ENCODE data around the gene HOXA4.

The HOXA4 gene

DNA sequence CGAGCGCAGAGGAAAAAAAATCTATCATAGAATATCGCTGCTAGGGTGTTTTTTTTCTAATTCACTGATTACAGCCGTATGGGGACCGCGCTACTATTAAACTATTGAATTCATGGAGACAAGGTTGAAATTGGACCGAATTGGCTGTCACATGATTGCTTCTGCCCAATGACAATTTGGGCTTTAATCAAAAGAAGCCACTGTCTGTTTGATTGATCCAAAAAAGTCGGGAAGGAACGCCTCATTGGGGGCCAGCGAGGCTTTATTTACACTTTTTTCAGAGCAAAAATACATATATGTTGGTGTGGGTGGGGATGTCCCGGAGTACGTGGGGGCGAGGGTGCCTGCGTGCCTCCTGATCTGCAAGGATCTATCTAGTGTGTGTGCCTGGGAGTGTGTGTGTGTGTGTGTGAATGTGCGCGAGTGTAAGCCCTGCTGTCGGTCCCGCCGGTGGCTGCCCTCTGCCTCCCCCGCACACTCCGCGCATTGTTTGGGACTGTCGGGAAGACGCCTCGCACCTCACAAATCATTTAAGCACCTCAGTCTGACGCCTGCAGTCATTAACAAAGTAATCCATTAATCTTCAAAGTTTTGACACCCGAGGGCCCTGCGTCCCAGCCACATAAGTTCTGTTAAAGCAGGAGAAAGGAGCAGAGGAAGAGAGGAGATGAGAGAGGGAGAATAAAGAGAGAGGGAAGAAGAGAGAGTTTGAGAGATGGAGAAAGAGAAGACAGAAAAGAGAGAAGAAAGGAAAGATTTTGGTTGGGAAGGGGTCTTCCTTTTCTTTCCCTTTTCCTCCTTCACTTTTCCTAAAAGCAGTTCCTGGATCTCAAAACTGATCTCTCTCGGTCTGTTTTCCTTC is 27.7 kb downstream of the HOXA4 start, which contains the start of gene HOXA2:
HOXA2 (minus strand) TSS at position 103 of the 862 bp plus-strand sequence. CDS start 183 bp downstream, outside the sequence.
- DNase-seq, result no peak

DNA sequence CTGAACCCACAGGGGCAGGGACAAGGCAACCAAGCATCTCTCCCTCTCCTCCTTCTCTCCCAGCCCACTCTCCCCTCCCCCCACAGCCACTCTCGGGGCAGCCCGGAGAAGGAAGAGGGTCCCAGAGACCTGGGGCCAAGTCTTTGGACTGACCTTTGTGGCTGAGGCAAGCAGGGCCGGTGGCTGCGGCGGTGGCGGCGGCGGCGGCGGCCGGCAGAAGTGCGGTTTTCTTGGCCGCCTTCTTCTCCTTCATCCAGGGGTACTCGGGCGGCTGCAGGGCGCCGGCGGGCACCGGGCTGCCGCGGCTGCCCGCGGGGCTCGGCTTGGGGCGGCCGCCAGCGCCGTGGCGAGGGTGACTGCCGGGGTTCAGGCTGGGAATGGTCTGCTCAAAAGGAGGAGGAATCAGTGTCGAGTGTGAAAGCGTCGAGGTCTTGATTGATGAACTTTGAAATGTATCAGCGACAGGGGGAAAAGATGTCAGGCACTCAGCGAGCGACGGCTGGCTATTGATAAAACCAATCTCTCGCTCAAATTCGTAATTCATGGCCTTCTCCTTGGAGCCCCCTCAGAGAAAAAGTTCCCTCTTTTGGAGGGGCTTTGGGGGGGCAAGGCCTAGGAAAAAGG is 28.5 kb downstream of the HOXA4 start:
- DNase-seq, result no peak

DNA sequence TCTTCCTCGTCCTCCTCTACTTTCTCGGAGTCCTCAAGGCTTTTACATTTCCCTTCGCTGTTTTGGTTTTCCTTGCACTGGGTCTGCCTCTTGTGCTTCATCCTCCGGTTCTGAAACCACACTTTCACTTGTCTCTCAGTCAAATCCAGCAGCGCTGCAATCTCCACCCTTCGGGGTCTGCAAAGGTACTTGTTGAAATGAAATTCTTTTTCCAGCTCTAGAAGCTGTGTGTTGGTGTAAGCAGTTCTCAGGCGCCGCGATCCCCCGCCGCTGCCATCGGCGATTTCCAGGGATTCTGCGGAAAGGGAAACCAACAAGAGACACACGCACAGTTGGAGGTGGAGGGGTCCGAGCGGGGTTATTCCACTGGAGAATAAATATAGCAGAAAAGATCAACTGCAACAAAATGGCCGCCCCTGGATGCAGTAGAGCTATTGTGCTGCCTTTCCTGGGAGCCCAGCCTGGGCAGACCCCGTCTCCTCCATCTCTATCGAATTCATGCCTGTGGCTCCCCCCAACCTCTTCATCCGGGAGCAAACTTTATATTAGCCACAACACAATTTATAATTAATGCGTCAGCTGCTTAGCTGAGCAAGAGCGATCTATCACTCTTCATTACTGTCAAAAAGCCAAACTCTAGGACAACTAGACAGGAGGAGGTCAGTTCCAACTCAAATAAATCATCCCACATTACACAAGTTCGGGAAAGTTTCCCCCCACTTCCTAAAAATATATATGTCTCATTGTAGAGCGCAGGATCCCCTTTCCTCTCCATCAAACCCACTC is 29.2 kb downstream of the HOXA4 start:
- no peak for DNase-seq

DNA sequence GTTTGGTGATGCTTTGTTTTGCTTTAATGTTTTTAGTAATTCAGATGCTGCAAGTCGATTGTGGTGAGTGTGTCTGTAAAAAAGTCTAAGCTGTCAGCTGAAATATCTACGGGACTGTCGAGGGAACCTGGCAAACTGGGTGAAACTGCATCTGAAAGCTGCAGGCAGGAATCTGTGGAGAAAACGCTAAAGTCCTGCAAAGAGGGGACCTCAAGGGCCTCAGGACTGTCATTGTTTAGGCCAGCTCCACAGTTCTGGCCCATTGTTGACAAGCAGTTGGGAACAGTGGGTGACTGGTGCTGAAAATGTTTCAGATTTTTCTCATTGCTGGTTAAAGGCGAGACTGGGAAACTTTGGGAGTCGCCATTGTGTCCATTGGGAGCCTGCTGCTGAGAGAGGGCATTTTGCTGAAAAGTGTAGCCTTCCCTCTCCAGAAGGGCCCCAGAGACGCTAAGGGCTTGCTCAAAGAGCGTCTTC is 29.8 kb downstream of the HOXA4 start:
- no peak for DNase-seq

DNA sequence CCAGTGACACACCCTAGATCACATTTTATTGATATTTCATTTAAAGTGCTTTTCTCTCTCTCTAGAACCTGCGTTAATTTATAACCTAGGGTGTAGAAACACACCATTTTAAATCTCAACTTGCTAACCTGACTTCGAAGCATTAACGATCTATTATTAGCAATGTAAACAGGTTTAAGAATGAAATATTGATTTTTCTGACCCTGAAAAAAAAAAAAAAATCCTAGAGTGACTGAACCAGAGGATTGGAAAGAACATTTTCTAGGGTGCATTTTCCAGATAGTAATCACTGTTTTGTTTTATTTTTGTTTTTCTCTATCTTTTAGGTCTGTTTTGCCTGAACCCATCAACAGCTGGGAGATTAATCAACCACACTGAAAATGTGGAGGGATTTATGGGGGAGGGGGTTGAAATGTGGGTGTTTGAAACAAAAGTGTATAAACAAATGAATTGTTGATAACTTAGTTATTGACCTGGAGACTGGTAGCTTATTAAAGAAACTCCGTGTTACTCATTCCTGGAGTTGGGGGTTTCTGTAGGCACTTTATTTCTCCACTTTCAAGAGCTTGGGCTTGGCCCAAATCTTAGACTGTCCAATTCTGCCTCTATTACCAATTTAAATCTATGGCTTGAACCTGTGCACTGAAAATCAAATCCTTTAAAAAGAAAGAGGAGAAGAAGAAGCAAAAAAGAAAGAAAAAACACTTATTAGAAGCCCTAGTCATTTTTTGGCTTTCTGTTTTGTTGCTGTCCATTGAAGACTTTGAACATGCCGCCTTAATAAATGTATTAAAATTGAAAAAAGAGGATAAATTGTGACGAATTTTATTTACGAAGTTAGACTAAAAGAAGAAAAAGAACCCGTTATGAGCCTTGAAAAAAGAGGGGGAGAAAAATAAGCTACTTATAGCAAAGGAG is 30.8 kb downstream of the HOXA4 start:
- DNase-seq, result no peak

DNA sequence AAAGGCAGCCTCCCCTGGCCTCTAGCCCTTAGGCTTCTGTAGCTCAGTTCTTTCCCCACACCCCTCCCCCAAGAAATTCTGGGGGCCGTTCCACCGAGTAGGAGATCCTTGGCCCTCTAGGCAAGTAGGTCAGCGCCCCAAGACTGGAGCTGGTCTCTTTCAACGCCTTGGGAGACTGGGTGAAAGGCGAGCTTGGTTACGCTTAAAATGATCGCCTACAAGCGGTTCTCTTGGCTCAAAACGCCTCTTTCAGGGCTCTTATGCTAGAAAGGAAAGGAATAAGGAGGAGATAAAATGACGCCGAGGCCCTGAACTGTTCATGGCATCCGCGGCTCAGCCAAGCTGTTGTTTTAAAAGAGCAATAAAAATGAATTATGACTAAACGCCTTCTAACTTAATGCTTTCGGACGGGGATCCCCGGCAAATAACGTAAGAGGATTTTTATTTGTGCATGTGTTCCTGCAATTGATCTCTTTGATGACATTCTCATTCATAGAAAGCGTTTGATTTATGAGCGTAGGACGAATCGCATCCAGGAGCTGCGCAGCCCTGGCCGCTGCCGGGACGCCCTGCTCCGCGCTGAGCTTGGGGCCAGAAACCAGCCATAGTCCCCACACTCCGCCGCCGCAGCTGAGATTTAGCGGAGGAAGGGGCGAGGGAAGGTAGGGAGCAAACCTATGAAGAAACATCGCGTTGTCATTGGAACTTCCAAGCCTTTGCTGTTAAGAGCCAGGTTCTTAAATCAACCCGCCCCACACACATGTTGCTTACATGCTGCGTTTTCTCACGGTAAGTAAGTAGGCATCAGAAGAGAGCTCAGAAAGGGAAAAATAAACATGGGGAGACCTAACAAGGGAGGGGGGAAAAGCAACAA is 31.7 kb downstream of the HOXA4 start:
- DNase-seq, result no peak

DNA sequence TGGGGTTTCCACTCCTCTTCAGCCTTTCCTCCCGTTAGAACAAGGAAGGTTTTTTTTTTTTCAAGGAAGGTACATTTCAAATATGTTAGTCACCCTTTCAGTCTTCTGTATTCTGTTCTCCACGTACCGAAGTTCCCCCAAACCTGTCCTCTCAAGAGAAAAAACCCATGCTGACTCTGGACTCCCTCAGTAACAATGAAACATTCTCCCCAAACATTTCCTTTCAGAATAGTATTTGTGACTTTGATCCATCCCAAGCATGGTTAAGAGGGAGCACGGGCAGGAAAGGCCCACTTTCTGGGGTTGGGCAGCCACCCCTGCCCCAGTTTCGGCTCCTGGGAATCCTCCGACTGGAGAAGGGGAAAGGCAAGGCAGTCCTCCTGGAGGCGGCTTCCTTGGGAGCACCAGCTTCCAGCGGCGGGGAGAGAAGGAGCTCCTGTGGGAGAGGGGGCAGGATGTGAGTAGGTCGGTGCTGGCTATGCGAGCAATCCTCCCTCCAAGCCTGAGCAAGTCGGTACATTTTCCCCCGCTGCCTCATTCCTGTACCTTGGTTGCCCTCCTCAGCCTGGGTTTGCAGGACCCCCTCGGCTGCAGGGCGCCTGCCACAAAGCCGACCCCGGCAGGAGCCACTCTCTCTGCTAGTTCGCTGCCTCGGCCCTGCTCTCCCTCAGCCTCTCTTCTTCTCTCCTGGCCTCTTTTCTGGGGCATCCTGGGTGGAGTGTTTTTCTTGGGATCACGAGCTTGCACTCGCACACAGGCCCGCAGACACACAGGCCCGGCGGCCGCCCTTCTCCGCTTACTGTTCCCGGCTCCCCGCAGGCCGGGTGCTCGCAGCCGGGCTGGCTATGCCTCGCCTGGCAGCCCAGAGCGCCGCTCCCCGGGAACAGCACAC is 32.6 kb downstream of the HOXA4 start:
- no peak for DNase-seq

DNA sequence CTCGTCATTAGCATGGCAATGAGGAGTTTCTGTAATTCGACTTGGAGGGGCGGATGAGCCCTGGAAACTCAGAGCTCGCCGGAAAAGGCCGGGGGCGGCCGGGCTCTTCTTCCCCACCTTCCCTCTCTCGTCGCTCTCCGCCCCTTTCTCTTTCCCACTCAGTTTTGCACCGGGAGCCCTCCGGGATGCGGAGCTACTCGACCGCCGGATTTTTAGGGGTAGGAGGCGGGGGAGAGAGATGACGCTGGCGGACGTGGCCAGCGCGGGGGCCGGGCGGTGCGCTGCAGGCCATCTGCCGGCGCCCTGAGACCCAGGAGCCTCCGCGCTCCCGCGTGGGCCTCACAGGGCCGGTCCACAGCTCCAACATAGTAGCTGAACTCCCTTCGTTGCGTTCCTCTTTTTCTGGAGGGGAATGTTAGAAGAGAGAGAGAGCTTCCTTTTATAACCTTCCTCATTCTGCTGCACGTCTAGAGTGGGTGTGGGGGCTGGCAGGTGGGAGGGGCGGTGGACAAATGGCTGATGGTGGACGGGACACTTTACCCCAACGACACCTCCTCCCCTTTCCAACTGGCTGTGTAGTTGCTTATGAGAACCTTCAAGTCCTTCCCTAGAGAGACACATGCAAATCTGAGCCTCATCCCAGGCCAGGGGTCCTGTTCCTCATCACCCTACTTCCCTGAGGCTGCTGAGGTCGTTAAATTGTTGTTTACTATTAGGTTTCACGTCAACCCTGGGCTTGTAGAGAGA is 33.6 kb downstream of the HOXA4 start:
- DNase-seq, result no peak

DNA sequence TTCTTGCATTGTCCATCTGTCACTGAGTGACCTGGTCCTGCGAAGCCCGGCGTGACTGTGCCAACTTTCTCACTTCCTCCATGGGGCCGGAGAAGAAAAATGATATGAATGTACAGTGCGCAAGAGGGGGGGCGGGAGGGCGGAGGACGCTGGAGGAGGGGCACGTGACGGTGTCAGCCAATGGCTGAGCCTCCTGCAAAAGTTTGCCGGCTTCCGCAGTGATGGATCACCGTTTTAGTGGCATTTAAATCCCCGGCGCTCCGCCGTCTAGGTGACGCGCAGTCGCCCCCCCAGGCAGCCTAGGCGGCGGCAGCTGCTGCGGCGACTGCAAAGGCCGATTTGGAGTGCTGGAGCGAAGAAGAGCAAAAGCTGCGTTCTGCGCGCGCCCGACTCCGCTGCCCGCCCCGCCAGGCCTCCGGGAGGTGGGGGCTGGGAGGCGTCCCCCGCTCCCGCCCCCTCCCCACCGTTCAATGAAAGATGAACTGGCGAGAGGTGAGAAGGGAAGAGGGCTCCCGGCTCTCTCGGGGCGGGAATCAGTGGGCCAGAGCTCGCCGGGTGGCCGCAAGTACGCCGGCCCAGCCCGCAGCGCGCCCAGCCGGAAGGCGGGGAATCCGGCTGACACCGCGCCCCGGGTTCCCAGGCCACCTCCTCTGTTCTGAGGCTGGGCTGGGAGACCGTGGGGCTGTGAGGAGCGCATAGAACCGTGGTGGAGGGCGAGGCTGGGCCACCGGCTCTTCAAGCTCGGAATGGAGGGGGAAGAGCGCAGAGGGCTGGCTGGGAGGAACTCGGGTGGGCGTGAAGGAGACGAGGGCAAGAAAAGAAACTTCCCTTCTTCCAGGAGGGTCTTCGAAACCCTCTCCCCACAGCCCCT is 34.4 kb downstream of the HOXA4 start, which contains the start of gene HOXA1:
HOXA1 (minus strand) TSS at position 104 of the 871 bp plus-strand sequence; CDS start at position 16, 88 bp downstream.
- peak; percentile 72 for DNase-seq

DNA sequence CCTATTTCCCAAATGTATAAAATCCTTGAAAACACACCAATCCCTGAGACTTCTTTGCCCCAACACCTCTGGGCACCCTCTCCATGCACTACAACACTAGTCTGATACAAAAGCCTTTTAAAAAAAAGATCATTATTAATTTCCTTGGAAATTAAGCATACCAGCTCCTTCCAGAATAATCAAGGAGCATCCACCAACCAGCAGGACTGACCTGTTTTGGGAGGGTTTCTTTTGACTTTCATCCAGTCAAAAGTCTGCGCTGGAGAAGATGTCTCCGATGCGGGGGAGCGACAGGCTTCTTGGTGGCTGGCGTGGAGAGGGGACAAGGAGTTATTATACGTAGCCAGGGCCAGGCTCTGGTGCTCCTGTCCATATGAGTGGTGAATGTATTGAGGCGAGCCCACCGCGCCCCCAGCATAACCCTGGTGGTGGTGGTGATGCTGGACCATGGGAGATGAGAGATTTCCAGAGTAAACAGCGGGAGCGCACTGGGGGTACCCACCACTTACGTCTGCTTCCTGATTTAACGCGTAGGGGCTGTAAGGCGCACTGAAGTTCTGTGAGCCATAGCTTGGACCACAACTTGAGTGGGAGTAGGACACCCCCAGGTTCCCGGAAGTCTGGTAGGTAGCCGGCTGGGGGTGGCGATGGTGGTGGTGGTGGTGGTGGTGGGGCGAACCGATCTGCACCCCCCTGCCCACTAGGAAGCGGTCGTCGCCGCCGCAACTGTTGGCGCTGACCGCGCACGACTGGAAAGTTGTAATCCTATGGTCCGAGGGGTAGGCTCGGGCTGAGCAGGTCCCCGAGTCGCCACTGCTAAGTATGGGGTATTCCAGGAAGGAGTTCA is 35.3 kb downstream of the HOXA4 start:
- no peak for DNase-seq

DNA sequence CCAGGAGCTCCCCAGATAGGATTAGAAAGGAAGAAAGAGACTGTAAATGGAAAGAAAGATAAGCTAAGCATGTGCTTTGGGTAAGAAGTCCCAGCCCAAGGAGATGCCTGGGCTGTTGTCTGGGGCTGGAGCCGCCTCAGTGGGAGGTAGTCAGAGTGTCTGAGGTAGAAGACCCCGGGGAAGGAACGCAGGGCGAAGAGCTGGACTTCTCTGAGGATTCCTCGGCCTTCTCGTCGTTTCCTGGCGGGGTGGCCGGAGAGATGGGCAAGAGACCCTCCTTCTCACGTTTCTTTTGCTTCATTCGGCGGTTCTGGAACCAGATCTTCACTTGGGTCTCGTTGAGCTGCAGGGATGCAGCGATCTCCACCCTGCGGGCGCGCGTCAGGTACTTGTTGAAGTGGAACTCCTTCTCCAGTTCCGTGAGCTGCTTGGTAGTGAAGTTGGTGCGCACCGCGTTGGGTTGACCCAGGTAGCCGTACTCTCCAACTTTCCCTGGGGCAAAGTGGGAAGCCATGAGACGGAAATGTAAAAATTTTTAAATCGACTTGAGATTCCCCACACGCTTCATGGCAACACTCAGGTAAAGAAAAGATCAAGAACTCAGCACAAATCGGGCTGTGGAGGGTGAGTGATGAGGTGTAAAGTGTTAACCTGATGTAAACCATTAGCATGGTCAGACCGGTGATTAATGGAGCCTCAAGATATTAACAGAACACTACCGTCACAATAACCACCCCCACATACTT is 36.1 kb downstream of the HOXA4 start:
- no peak for DNase-seq

DNA sequence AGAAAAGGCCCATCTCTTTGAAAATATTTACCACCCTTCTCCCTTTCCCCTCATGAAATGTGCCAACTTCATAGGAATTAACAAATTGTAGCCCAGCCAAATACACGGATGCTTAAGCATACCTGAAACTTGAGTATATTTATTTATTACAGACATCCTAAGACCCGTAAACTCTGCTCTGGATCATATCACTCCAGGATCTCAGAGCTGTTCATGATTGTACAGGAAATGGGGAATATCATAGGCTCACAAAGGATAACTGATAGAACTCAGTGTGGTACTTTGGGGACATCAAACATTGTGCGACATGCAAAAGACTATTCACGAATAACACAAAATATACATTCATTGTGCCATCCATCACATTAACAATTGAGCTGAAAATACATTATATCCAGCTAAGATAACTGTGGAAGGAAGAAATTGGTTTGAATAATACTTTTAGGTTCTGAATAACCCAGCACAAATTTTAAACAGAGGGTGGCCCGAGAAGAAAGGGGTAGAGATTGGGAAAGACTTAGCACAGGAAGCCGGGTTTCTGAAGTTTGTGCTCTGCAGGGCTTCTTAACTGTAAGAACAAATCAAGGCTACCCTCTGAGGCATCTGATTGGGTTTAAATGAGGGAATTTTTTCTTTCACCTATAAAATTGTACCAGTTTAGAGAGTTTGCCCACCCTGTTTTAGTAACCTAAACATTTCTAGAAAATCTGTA is 37.2 kb downstream of the HOXA4 start:
- DNase-seq, result no peak

DNA sequence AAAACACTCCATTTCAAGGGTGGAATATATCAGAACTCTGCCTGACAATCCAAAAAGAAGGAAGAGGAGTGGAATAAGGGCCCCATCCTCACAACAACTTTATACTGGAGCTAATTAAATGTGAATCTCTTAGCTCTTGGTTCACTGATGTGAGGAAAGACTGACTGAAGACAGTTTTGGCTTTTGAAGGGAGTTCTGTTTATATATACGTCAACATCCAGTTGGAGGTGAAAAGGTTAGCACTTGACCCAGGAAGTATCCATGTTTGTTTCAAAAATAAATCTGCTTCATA is 37.8 kb downstream of the HOXA4 start:
- DNase-seq, result no peak

DNA sequence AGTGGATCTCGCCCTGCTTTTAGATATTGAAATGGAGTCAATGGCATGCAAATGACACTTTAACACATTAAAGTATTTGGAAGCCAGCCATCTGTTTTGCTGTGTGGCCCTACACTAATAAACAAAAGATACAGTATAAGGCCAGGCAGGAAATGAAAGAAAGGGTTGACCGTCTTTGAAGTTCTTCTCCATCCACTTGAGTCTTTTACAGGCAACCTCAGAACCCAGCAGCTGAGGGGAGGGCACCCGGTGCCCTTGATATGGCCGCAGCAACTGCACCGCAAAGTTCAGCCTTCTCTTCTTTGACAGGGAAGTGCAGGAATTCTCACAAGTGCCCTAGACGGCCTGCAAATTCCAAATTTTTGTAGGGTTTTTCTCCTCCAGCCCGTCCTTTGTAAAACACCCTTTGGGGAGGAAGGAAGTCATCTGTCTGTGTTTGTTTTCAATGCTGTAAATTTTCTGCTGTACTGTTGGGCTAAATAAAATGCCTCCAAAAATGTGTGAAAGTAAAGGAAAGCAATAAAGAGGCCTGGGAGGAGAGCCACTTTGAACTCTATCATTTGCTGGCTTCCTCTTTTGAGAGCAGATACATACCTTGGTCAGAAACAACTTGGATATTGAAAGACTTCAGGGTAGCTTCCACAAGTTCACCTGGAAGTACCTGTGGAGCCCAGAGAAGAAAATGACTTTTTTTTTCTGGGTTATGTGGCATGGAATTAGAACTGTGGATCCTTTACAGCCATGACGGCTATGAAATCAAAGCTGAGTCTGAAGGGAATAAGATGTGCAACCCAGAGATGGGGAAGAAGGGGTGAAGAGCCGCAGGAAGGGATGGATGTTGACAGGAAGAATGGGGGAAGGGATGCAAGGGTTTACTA is 38.4 kb downstream of the HOXA4 start:
- DNase-seq, result no peak

DNA sequence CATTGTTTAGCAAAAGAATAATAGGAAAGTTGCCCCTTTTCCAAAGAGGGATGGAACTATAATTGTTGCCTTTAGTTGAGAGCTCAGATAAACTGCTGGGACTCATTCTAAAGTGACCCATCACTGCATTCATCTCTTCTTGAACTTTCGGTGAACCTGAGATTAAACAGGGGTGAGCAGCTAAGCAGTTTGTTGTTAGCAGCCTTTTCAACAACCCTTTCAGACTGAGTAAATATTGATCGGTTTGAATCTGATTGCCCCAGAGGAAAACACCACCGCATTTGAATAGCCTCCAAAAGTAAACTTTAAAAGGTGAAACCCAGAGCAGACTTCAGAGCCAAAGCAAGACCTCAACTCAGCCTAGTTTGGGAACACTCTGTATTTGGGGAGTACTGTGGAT is 39.5 kb downstream of the HOXA4 start:
- DNase-seq, result no peak

Data from hematopoietic multipotent progenitor cell treated with erythropoietin and hydrocortisone succinate and interleukin-3 and kit ligand, for 8 days (in vitro differentiated cells).